Ovary (tissue), 9 donors: ENCODE results near the gene TPSD1. TPM values are rescaled to one million over a fixed set of nuclear protein-coding genes. Genes with fewer than 3 reads are reported as not detected.

Source experiments
- DNase-seq, 5 donors: peaks; one replicate each; pipeline ENCODE4 v3.0.0-alpha.2; 2019 to 2020
- H3K27ac ChIP-seq, 2 donors: fragments of 200-600 bp; one replicate each; pipeline versions ENCODE4 v1.5.1 to v1.8.0; 2019 to 2022
- H3K27me3 ChIP-seq: fragments of 200-600 bp; one replicate; pipeline ENCODE4 v1.8.0; 2022
- H3K36me3 ChIP-seq: fragments of 200-600 bp; sonication (generic); one replicate; pipeline ENCODE4 v1.5.1; 2019
- H3K4me1 ChIP-seq: one replicate; pipeline ENCODE4 v1.8.1; 2013; ENCODE audit warnings: mild to moderate bottlenecking, moderate library complexity; ENCODE audit not compliant: insufficient read depth
- H3K4me3 ChIP-seq: fragments of 200-600 bp; sonication (generic); one replicate; pipeline ENCODE4 v1.5.1; 2017
- H3K9me3 ChIP-seq, 2 donors: fragments of 200-600 bp in 1 of 2; sonication (generic) in 1 of 2; one replicate each; pipeline versions ENCODE4 v1.5.1 to v1.8.1; 2013 to 2019; ENCODE audit warnings: mild to moderate bottlenecking in 1 of 2, moderate library complexity in 1 of 2
- EP300 ChIP-seq: sonication (generic); formaldehyde crosslinking; IDR thresholded peaks from one replicate; pipeline ENCODE4 v1.6.1; 2017; ENCODE audit warnings: antibody characterized with exemption
- POLR2A ChIP-seq: fragments of 450-650 bp; IDR thresholded peaks from one replicate; pipeline ENCODE4 v1.6.1; 2017; ENCODE audit warnings: antibody characterized with exemption, mild to moderate bottlenecking, moderate library complexity
- WGBS, 3 donors: extraction: QIAGEN DNeasy Blood & Tissue Kit in 1 of 3; methylation state at CpG; one replicate each; pipeline versions ENCODE4 v1.1.5 to v1.1.7; 2013 to 2017; 5-methylcytosine and 5-hydroxymethylcytosine counted together
- intact Hi-C, 4 donors: fragments of 100-400 bp; cut with DNase I; formaldehyde crosslinking; loops; one replicate each; pipeline versions ENCODE4 v1.11.0 to v1.15.1; 2022 to 2023
- polyA plus RNA-seq, 2 donors: library from polyadenylated mRNA; stranded (reverse); fragments of 200-250 nt in 1 of 2; fragments of 350-450 nt in 1 of 2; fragmentation: Illumina TruSeq in 1 of 2; extraction: RNeasy Lipid Tissue Mini Kit (QIAGEN cat#74804) in 1 of 2; gene quantifications; one replicate each; pipeline ENCODE4 v1.2.3, GENCODE V29; 2013 to 2014
- total RNA-seq, 7 donors: library from RNA; depleted of rRNA in 2 of 7; stranded (reverse); fragments of >200 nt in 2 of 7; fragmentation: NEBNext Ultra II Directional in 3 of 7; extraction: Animal tissue kit (Norgen Biotek cat#: 25700) in 3 of 7; gene quantifications; one replicate each; pipeline versions ENCODE4 v1.1.0 to v1.2.4, GENCODE V29; 2016 to 2023
- TF ChIP-seq, protein P1 (sequence below), 3 donors: fragments of 450-650 bp in 2 of 3; fragments of 200-600 bp in 1 of 3; IDR thresholded peaks; one replicate each; pipeline versions ENCODE4 v1.5.1 to v1.8.0; 2016 to 2022; ENCODE audit warnings: antibody characterized with exemption in 3 of 3, mild to moderate bottlenecking in 1 of 3
- donor health status: DM: no; HTN: no; CAD: no; lungs with moderate emphysema.
- donor health status: DM: no; HTN: no; CAD: no.
- donor health status: Bipolar disorder and iron deficiency.
- donor health status: DM: yes; HTN: yes; CAD: no.
- donor health status: DM: no; HTN: no; CAD: no.
- donor health status: DM: yes; HTN: yes; CAD: no.

TPSD1 gene
- total and polyA plus RNA-seq, 9 donors, result 0.23 to 0.69 (median 0.60) TPM; not detected in 5

DNA sequence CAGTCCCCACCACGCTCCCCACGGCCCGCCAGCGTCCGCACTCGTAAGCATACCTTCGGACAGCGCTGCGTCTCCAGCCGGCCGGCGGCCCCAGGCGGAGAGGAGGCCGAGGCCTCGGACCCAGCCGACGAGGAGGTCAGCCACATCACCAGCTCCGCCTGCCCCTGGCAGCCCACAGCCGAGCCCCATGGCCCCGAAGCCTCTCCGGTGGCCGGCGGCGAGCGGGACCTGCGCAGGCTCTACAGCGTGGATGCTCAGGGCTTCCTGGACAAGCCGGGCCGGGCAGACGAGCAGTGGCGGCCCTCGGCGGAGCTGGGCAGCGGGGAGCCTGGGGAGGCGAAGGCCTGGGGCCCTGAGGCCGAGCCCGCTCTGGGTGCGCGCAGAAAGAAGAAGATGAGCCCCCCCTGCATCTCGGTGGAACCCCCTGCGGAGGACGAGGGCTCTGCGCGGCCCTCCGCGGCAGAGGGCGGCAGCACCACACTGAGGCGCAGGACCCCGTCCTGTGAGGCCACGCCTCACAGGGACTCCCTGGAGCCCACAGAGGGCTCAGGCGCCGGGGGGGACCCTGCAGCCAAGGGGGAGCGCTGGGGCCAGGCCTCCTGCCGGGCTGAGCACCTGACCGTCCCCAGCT is 35.7 kb upstream of the TPSD1 start:
- intact Hi-C loops, result no loop called here
- H3K9me3 ChIP-seq, result no peaks in the 10 kb centered on the region
- no peaks in the 10 kb centered on the region for H3K36me3 ChIP-seq
- WGBS, 3 donors, result 91 to 92% (median 92%) methylated on average over 48 to 55 of the region's 55 CpGs
- no peak overlapping the region for H3K4me3 ChIP-seq
- H3K27me3 ChIP-seq, result no peaks in the 10 kb centered on the region
- TF ChIP-seq EP300 (no peak), POLR2A (no peak)
- TF ChIP-seq, protein P1, sequence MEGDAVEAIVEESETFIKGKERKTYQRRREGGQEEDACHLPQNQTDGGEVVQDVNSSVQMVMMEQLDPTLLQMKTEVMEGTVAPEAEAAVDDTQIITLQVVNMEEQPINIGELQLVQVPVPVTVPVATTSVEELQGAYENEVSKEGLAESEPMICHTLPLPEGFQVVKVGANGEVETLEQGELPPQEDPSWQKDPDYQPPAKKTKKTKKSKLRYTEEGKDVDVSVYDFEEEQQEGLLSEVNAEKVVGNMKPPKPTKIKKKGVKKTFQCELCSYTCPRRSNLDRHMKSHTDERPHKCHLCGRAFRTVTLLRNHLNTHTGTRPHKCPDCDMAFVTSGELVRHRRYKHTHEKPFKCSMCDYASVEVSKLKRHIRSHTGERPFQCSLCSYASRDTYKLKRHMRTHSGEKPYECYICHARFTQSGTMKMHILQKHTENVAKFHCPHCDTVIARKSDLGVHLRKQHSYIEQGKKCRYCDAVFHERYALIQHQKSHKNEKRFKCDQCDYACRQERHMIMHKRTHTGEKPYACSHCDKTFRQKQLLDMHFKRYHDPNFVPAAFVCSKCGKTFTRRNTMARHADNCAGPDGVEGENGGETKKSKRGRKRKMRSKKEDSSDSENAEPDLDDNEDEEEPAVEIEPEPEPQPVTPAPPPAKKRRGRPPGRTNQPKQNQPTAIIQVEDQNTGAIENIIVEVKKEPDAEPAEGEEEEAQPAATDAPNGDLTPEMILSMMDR (IDR thresholded peaks at IDR 0.05), result no peak
- H3K27ac ChIP-seq, result no peak overlapping the region
- no peak for DNase-seq
- H3K4me1 ChIP-seq, result no peaks in the 10 kb centered on the region

DNA sequence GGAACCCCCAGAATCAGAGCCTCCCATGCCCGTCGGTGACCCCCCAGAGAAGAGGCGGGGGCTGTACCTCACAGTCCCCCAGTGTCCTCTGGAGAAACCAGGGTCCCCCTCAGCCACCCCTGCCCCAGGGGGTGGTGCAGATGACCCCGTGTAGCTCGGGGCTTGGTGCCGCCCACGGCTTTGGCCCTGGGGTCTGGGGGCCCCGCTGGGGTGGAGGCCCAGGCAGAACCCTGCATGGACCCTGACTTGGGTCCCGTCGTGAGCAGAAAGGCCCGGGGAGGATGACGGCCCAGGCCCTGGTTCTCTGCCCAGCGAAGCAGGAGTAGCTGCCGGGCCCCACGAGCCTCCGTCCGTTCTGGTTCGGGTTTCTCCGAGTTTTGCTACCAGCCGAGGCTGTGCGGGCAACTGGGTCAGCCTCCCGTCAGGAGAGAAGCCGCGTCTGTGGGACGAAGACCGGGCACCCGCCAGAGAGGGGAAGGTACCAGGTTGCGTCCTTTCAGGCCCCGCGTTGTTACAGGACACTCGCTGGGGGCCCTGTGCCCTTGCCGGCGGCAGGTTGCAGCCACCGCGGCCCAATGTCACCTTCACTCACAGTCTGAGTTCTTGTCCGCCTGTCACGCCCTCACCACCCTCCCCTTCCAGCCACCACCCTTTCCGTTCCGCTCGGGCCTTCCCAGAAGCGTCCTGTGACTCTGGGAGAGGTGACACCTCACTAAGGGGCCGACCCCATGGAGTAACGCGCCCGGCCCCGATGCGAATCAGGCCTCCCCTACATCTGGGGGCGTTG is 34.8 kb upstream of the TPSD1 start:
- TF ChIP-seq POLR2A (no peak), EP300 (no peak)
- TF ChIP-seq, protein P1 (IDR thresholded peaks at IDR 0.05), result no peak
- Histone ChIP-seq H3K27ac (no peak overlapping the region), H3K9me3 (no peaks in the 10 kb centered on the region), H3K27me3 (no peaks in the 10 kb centered on the region), H3K4me3 (no peak overlapping the region), H3K4me1 (no peaks in the 10 kb centered on the region), H3K36me3 (no peaks in the 10 kb centered on the region)
- DNase-seq, result no peak
- intact Hi-C loops, result no loop called here
- 81 to 87% (median 83%) methylated on average over 46 to 48 of the region's 48 CpGs for WGBS, 3 donors

DNA sequence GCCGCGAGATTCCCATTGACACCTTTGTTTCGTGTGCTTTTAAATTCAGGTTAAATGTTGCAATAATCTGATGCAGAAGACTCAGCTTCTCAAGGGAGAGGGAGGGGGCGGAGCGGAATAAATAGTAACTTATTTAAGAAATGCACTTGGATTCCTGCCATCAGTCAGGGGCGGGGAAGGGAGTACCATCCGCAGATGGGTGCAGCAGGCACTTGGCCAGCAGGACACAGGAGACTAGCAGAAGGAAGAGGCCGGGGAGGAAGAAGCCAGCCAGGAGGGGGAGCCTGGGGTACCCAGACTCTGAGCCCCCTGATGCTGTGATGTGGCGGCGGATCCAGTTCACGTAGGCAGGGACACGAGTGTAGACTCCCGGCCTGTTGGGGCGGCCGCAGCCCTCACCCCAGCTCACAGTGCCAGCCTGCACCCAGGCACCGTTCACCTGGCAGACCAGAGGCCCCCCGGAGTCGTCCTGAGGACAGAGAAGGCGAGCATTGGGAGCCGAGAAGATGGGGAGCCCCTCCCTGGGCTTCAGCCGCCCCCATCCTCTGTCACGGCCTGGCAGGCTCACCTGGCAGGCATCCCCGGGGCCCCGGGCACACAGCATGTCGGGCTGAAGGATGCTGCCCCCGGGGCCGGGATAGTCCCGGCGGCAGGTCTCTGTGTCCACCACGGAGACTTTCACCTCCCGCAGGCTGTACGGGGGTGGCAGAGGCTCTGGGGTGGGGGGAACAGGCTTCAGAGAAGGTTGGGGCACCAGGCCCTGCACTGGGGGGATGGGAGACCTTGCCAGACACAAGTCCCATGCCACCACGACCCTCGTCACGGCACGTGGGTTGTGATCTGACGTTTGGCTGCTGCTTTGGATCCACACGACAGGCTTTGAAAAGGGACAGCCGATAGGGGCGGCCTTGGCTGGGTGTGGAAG is 34.0 kb upstream of the TPSD1 start:
- H3K36me3 ChIP-seq, result no peaks in the 10 kb centered on the region
- no peak for DNase-seq
- no peak overlapping the region for H3K27ac ChIP-seq
- H3K9me3 ChIP-seq, result no peaks in the 10 kb centered on the region
- no peaks in the 10 kb centered on the region for H3K27me3 ChIP-seq
- no peak overlapping the region for H3K4me3 ChIP-seq
- H3K4me1 ChIP-seq, result no peaks in the 10 kb centered on the region
- intact Hi-C loops, result no loop called here
- 78 to 79% (median 78%) methylated on average over 32 to 40 of the region's 40 CpGs for WGBS, 3 donors
- TF ChIP-seq, protein P1 (IDR thresholded peaks at IDR 0.05), result no peak
- no peak for TF ChIP-seq POLR2A
- no peak for TF ChIP-seq EP300

DNA sequence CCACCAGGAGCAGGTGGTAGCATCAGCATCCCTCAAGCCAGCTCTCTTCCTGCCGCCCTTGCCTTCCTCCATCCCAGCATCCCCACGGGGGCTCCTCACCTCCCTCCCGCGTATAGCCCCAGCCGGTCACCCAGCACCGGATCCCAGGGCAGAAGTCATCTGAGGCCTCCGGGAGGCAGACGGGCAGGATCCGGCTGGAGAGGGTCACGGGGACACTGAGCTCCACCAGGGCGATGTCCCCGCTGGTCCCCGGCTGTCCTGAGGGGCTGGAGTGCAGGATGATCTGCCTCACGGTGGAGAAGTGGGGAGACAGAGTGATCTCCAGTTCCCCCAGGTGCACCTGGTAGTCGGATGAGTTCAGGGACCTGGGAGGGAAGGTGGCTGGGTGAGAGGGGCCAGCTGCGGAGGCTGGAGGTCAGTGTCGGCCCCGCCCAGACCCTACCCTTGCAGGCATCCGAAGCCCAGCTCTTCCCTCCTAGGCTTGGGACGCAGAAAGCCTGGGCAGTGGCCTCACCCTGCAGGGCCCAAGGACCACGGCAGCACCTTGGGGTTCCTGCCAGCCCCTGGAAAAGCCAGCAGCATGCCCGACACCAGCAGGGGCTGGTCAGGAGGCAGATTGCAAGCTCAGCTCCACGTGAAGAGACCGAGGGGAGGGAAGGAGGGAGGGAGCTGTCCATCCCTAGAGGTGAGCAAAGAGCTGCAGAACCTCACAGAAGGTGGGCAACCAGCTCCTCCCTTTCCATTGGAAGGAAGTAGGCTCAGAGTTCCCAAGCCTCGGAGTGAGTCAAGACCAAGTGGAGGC is 33.1 kb upstream of the TPSD1 start:
- TF ChIP-seq POLR2A, result no peak
- no peak for TF ChIP-seq EP300
- TF ChIP-seq, protein P1 (IDR thresholded peaks at IDR 0.05), result no peak
- H3K36me3 ChIP-seq, result no peaks in the 10 kb centered on the region
- 71 to 77% (median 74%) methylated on average over 24 to 25 of the region's 25 CpGs for WGBS, 3 donors
- intact Hi-C loops, result no loop called here
- no peaks in the 10 kb centered on the region for H3K9me3 ChIP-seq
- H3K27me3 ChIP-seq, result no peaks in the 10 kb centered on the region
- no peaks in the 10 kb centered on the region for H3K4me1 ChIP-seq
- H3K4me3 ChIP-seq, result no peak overlapping the region
- no peak overlapping the region for H3K27ac ChIP-seq
- no peak for DNase-seq
